HepG2 (cell line): ENCODE data around the gene IPO8. TPM values are rescaled to one million over a fixed set of nuclear protein-coding genes. Genes with fewer than 3 reads are reported as not detected.

Experiments used
- CSRNP1 ChIP-seq: sonication (generic); formaldehyde crosslinking; IDR thresholded peaks from 2 replicates; pipeline ENCODE4 v1.8.1; 2023; ENCODE audit warnings: mild to moderate bottlenecking, missing genetic modification reagents
- JUN ChIP-seq: sonication (generic); formaldehyde crosslinking; IDR thresholded peaks from 2 replicates; pipeline ENCODE4 v1.4.0; 2020; ENCODE audit warnings: mild to moderate bottlenecking, missing genetic modification reagents
- MAF1 ChIP-seq: sonication (generic); formaldehyde crosslinking; IDR thresholded peaks from 2 replicates; pipeline ENCODE4 v1.5.0; 2020; ENCODE audit warnings: missing genetic modification reagents, borderline replicate concordance
- NFRKB ChIP-seq: fragments of 450-650 bp; IDR thresholded peaks from 2 replicates; pipeline ENCODE4 v1.6.1; 2017
- REL ChIP-seq: sonication (generic); formaldehyde crosslinking; conservative IDR thresholded peaks from 2 replicates; pipeline ENCODE4 v1.8.0; 2022; ENCODE audit warnings: mild to moderate bottlenecking, missing genetic modification reagents, moderate library complexity
- SMAD3 ChIP-seq: sonication (generic); formaldehyde crosslinking; IDR thresholded peaks from 2 replicates; pipeline ENCODE4 v1.4.0; 2020; ENCODE audit warnings: missing genetic modification reagents
- STAG1 ChIP-seq: sonication (generic); formaldehyde crosslinking; IDR thresholded peaks from 2 replicates; pipeline ENCODE4 v1.4.0; 2020; ENCODE audit warnings: missing genetic modification reagents
- TBP ChIP-seq: sonication (generic); formaldehyde crosslinking; IDR thresholded peaks from 2 replicates; pipeline ENCODE4 v1.5.0; 2020; ENCODE audit warnings: missing genetic modification reagents
- TFAP4 ChIP-seq: sonication (generic); IDR thresholded peaks from 2 replicates; pipeline ENCODE4 v1.6.1; 2016; ENCODE audit warnings: low read depth, borderline replicate concordance
- THYN1 ChIP-seq: sonication (generic); formaldehyde crosslinking; IDR thresholded peaks from 2 replicates; pipeline ENCODE4 v1.8.1; 2023; ENCODE audit warnings: low read depth, mild to moderate bottlenecking, moderate library complexity, missing genetic modification reagents, borderline replicate concordance
- ZEB1 ChIP-seq: IDR thresholded peaks from 2 replicates; pipeline ENCODE4 v1.6.1; 2012; ENCODE audit warnings: mild to moderate bottlenecking, low read depth, inconsistent platforms; ENCODE audit not compliant: insufficient replicate concordance
- ZNF121 ChIP-seq: sonication (generic); formaldehyde crosslinking; IDR thresholded peaks from 2 replicates; pipeline ENCODE4 v1.5.0; 2020; ENCODE audit warnings: mild to moderate bottlenecking, missing genetic modification reagents
- ZNF44 ChIP-seq: sonication (generic); formaldehyde crosslinking; IDR thresholded peaks from 2 replicates; pipeline ENCODE4 v1.5.1; 2020; ENCODE audit warnings: mild to moderate bottlenecking, missing genetic modification reagents
- ZNF598 ChIP-seq: sonication (generic); formaldehyde crosslinking; IDR thresholded peaks from 2 replicates; pipeline ENCODE4 v1.5.1; 2020; ENCODE audit warnings: mild to moderate bottlenecking, missing genetic modification reagents, borderline replicate concordance
- ZNF672 ChIP-seq: sonication (generic); formaldehyde crosslinking; IDR thresholded peaks from 2 replicates; pipeline ENCODE4 v1.8.1; 2022; ENCODE audit warnings: missing genetic modification reagents
- polyA plus RNA-seq, 8 experiments: library from polyadenylated mRNA; depleted of rRNA in 3 of 8; stranded (reverse) in 7 of 8; unstranded in 1 of 8; fragments of >200 nt; fragmentation: Illumina TruSeq in 4 of 8; extraction: Trizol in 4 of 8; gene quantifications; 2 replicates each; pipeline versions ENCODE4 v1.2.1 to v1.2.3, GENCODE V29; 2011 to 2016; ENCODE audit warnings: low read depth in 4 of 8, missing spikeins in 1 of 8, mixed read lengths in 1 of 8; ENCODE audit not compliant: insufficient read depth in 1 of 8
- total RNA-seq, 5 experiments: library from RNA; depleted of rRNA; stranded (reverse); fragments of >200 nt; fragmentation: Illumina TruSeq; extraction: Trizol; gene quantifications; 2 replicates each; pipeline ENCODE4 v1.2.3, GENCODE V29; 2016; ENCODE audit warnings: low read depth in 1 of 5
- TF ChIP-seq, protein P1 (sequence below): sonication (generic); formaldehyde crosslinking; IDR thresholded peaks from 2 replicates; pipeline ENCODE4 v1.8.1; 2022; ENCODE audit warnings: mild to moderate bottlenecking, missing genetic modification reagents

The IPO8 gene
- total and polyA plus RNA-seq, 2 of the 13 experiments (the other 11 are each of a cell fraction or from before 2014, with no cell fraction given) = 6.3 to 21.8 TPM

- no peak for TF ChIP-seq REL (CRISPR knock-in tag)
- TF ChIP-seq, protein P1, sequence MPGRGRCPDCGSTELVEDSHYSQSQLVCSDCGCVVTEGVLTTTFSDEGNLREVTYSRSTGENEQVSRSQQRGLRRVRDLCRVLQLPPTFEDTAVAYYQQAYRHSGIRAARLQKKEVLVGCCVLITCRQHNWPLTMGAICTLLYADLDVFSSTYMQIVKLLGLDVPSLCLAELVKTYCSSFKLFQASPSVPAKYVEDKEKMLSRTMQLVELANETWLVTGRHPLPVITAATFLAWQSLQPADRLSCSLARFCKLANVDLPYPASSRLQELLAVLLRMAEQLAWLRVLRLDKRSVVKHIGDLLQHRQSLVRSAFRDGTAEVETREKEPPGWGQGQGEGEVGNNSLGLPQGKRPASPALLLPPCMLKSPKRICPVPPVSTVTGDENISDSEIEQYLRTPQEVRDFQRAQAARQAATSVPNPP (CRISPR knock-in tag) = no peak
- no peak for TF ChIP-seq ZNF598
- TF ChIP-seq TBP = no peak
- no peak for TF ChIP-seq THYN1 (CRISPR knock-in tag)
- no peak for TF ChIP-seq ZNF121
- no peak for TF ChIP-seq ZNF44 (CRISPR knock-in tag)
- no peak for TF ChIP-seq MAF1 (CRISPR knock-in tag)
- no peak for TF ChIP-seq ZEB1
- no peak for TF ChIP-seq ZNF672 (CRISPR knock-in tag)
- no peak for TF ChIP-seq NFRKB
- peak; percentile 91 for TF ChIP-seq SMAD3
- 0 out of 2 replicates have a peak, but pooled peaks have one; percentile 4 for TF ChIP-seq STAG1 (CRISPR knock-in tag)
- TF ChIP-seq JUN (CRISPR knock-in tag) = 0 out of 2 replicates have a peak, but pooled peaks have one; percentile 60
- peak; percentile 87 for TF ChIP-seq TFAP4
- TF ChIP-seq CSRNP1 = no peak
Observed at GRCh38 chr12:30599608-30600007, 96.1 kb downstream of the IPO8 start (continued).
